Stimulated activated effector memory CD8-positive, alpha-beta T cell treated with anti-CD3 and anti-CD28 coated beads, Interleukin-12 subunit alpha, Interleukin-12 subunit beta, amount 100 ng/mL, for 72 hours (primary cell): ENCODE measurements around the gene PALLD.
"Not testable (repeated sequence)": the region's sequence is repeated elsewhere in the genome, so short reads cannot be mapped to it uniquely, and the experiment has no call there.

ENCODE experiments used
- ATAC-seq: fragments of 150-1000 bp; cut with Tn5 transposase; 2 replicates; pipeline ENCODE4 v1.10.0; 2021
- DNase-seq, 2 donors: peaks; one replicate each; pipeline ENCODE4 v3.0.0; 2021 to 2022; ENCODE audit warnings: low spot score in 2 of 2
- H3K27ac Mint-ChIP-seq: one replicate; pipeline ENCODE4 v1.8.0; 2022; ENCODE audit warnings: mild to moderate bottlenecking, mixed read lengths
- H3K36me3 Mint-ChIP-seq: one replicate; pipeline ENCODE4 v1.8.0; 2022; ENCODE audit warnings: mild to moderate bottlenecking, mixed read lengths
- H3K4me1 Mint-ChIP-seq: one replicate; pipeline ENCODE4 v1.8.0; 2022; ENCODE audit warnings: mixed read lengths
- H3K4me3 Mint-ChIP-seq: one replicate; pipeline ENCODE4 v1.8.0; 2022; ENCODE audit warnings: mild to moderate bottlenecking, mixed read lengths
- H3K9me3 Mint-ChIP-seq: one replicate; pipeline ENCODE4 v1.8.0; 2022; ENCODE audit warnings: mixed read lengths

PALLD gene

GRCh38 chr4:168508683-168509082, 11.8 kb downstream of the PALLD start:
- H3K27ac Mint-ChIP-seq: no peak overlapping the region
- peaks cover 14% of the 10 kb centered on the region for H3K4me1 Mint-ChIP-seq
- H3K9me3 Mint-ChIP-seq: no peaks in the 10 kb centered on the region
- no peak for DNase-seq
- H3K4me3 Mint-ChIP-seq: no peak overlapping the region
- no peaks in the 10 kb centered on the region for H3K36me3 Mint-ChIP-seq
- no peak for ATAC-seq

- peaks cover 14% of the 10 kb centered on the region for H3K4me1 Mint-ChIP-seq
- no peak overlapping the region for H3K4me3 Mint-ChIP-seq
- H3K27ac Mint-ChIP-seq: no peak overlapping the region
- no peaks in the 10 kb centered on the region for H3K9me3 Mint-ChIP-seq
- DNase-seq: peak in 1 of 2 donors; percentile 55
- peak; percentile 98 for ATAC-seq
- H3K36me3 Mint-ChIP-seq: no peaks in the 10 kb centered on the region
These were observed 12.9 kb downstream of the PALLD start for GRCh38 chr4:168509786-168510185.

- peaks cover 14% of the 10 kb centered on the region for H3K4me1 Mint-ChIP-seq
These were observed 15.1 kb downstream of the PALLD start for GRCh38 chr4:168511780-168512489.

GRCh38 chr4:168513826-168514225, 17.0 kb downstream of the PALLD start:
- H3K27ac Mint-ChIP-seq, H3K36me3 Mint-ChIP-seq, H3K9me3 Mint-ChIP-seq, DNase-seq, H3K4me3 Mint-ChIP-seq, ATAC-seq: not testable (repeated sequence)
- H3K4me1 Mint-ChIP-seq: peaks cover 14% of the 10 kb centered on the region

More at GRCh38 chr4:168511780-168512489, 15.1 kb downstream of the PALLD start:
- ATAC-seq (peak; percentile 35), DNase-seq (peak in 1 of 2 donors; percentile 61)
- Mint-ChIP-seq H3K4me3 (no peak overlapping the region), H3K9me3 (no peaks in the 10 kb centered on the region), H3K36me3 (no peaks in the 10 kb centered on the region), H3K27ac (peak overlapping the region; percentile 21)

GRCh38 chr4:168514249-168514852, 17.5 kb downstream of the PALLD start:
- Mint-ChIP-seq H3K27ac (no peak overlapping the region), H3K36me3 (no peaks in the 10 kb centered on the region), H3K9me3 (no peaks in the 10 kb centered on the region), H3K4me3 (no peak overlapping the region), H3K4me1 (peaks cover 14% of the 10 kb centered on the region)
- DNase-seq: no peak
- ATAC-seq: no peak

GRCh38 chr4:168515222-168516011, 18.6 kb downstream of the PALLD start:
- no peak overlapping the region for H3K4me3 Mint-ChIP-seq
- H3K27ac Mint-ChIP-seq: no peak overlapping the region
- no peaks in the 10 kb centered on the region for H3K36me3 Mint-ChIP-seq
- H3K4me1 Mint-ChIP-seq: peaks cover 14% of the 10 kb centered on the region
- ATAC-seq (no peak), DNase-seq (no peak)
- H3K9me3 Mint-ChIP-seq: no peaks in the 10 kb centered on the region

- Mint-ChIP-seq H3K36me3 (no peaks in the 10 kb centered on the region), H3K4me1 (peaks cover 9% of the 10 kb centered on the region), H3K27ac (no peak overlapping the region), H3K4me3 (no peak overlapping the region), H3K9me3 (no peaks in the 10 kb centered on the region)
- no peak for DNase-seq
- ATAC-seq: no peak
These were observed 20.0 kb downstream of the PALLD start for GRCh38 chr4:168516841-168517240.

- ATAC-seq (no peak), DNase-seq (no peak)
- H3K4me3 Mint-ChIP-seq: no peak overlapping the region
- H3K27ac Mint-ChIP-seq: no peak overlapping the region
- H3K4me1 Mint-ChIP-seq: no peaks in the 10 kb centered on the region
- H3K36me3 Mint-ChIP-seq: no peaks in the 10 kb centered on the region
- H3K9me3 Mint-ChIP-seq: no peaks in the 10 kb centered on the region
These were observed 22.7 kb downstream of the PALLD start for GRCh38 chr4:168519576-168519975.

GRCh38 chr4:168521721-168522120, 24.9 kb downstream of the PALLD start:
- Mint-ChIP-seq H3K9me3 (no peaks in the 10 kb centered on the region), H3K4me1 (no peaks in the 10 kb centered on the region), H3K4me3 (no peak overlapping the region), H3K27ac (no peak overlapping the region), H3K36me3 (no peaks in the 10 kb centered on the region)
- no peak for ATAC-seq
- DNase-seq: no peak

- DNase-seq: no peak
- H3K9me3 Mint-ChIP-seq: no peaks in the 10 kb centered on the region
- no peaks in the 10 kb centered on the region for H3K4me1 Mint-ChIP-seq
- no peak for ATAC-seq
- H3K4me3 Mint-ChIP-seq: no peak overlapping the region
- no peak overlapping the region for H3K27ac Mint-ChIP-seq
- H3K36me3 Mint-ChIP-seq: no peaks in the 10 kb centered on the region
These were observed 25.5 kb downstream of the PALLD start for GRCh38 chr4:168522356-168522755.

- Mint-ChIP-seq H3K4me1 (no peaks in the 10 kb centered on the region), H3K27ac (no peak overlapping the region), H3K9me3 (no peaks in the 10 kb centered on the region), H3K36me3 (no peaks in the 10 kb centered on the region), H3K4me3 (no peak overlapping the region)
- no peak for DNase-seq
- no peak for ATAC-seq
These were observed 26.1 kb downstream of the PALLD start for GRCh38 chr4:168522829-168523489.

- Mint-ChIP-seq H3K27ac (no peak overlapping the region), H3K4me1 (no peaks in the 10 kb centered on the region), H3K4me3 (no peak overlapping the region), H3K9me3 (no peaks in the 10 kb centered on the region), H3K36me3 (no peaks in the 10 kb centered on the region)
- ATAC-seq (no peak), DNase-seq (no peak)
These were observed 27.2 kb downstream of the PALLD start for GRCh38 chr4:168524006-168524405.

- no peak overlapping the region for H3K4me3 Mint-ChIP-seq
These were observed 28.0 kb downstream of the PALLD start for GRCh38 chr4:168524897-168525296.

GRCh38 chr4:168527560-168527959, 30.7 kb downstream of the PALLD start:
- DNase-seq (no peak), ATAC-seq (peak; percentile 45)
- no peak overlapping the region for H3K27ac Mint-ChIP-seq
- H3K36me3 Mint-ChIP-seq: no peaks in the 10 kb centered on the region
- H3K4me1 Mint-ChIP-seq: no peaks in the 10 kb centered on the region
- H3K4me3 Mint-ChIP-seq: no peak overlapping the region
- no peaks in the 10 kb centered on the region for H3K9me3 Mint-ChIP-seq

More at GRCh38 chr4:168524897-168525296, 28.0 kb downstream of the PALLD start:
- Mint-ChIP-seq H3K4me1 (no peaks in the 10 kb centered on the region), H3K9me3 (no peaks in the 10 kb centered on the region), H3K36me3 (no peaks in the 10 kb centered on the region), H3K27ac (no peak overlapping the region)
- DNase-seq (no peak), ATAC-seq (no peak)
